ENCODE measurements around the gene GIMAP1.

DNA sequence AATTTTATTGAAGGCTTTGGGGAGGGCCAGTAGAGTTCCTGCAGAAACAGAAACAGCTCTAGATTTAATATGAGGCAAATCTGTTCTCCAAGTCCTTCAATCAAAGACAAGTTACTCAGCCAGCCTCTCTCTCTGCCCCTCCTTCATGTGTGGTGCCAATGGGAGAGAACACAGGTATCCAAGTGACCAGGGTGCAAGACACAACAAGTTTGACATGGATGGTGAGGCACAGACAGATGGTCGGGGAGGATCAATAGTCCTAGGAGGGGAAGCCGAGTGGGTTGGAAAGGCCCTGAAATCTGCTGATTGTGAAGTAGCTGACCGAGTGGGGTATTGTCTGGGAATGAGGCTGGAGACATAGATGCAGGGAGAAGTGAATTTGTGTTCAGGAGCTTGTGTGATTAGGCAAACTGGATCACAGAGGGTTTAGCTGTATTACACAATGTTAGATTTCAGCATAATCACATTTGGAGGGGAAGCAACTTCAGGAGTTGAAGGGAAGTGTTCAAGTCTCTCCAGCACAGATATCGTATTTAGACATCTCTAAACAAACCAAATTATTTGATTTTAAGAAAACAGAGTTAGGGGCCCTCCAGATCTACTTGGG is 1.5 kb downstream of the GIMAP1 start:
- TF ChIP-seq POLR2AphosphoS5 (IDR thresholded peaks at IDR 0.05) = no peak
- TF ChIP-seq, protein P1, sequence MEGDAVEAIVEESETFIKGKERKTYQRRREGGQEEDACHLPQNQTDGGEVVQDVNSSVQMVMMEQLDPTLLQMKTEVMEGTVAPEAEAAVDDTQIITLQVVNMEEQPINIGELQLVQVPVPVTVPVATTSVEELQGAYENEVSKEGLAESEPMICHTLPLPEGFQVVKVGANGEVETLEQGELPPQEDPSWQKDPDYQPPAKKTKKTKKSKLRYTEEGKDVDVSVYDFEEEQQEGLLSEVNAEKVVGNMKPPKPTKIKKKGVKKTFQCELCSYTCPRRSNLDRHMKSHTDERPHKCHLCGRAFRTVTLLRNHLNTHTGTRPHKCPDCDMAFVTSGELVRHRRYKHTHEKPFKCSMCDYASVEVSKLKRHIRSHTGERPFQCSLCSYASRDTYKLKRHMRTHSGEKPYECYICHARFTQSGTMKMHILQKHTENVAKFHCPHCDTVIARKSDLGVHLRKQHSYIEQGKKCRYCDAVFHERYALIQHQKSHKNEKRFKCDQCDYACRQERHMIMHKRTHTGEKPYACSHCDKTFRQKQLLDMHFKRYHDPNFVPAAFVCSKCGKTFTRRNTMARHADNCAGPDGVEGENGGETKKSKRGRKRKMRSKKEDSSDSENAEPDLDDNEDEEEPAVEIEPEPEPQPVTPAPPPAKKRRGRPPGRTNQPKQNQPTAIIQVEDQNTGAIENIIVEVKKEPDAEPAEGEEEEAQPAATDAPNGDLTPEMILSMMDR (IDR thresholded peaks at IDR 0.05) = no peak
- TF ChIP-seq POLR2A (IDR thresholded peaks at IDR 0.05) = no peak

All from prostate gland (tissue), 2 donors.